Fibroblast of pulmonary artery (primary cell): ENCODE measurements around the gene MAML2.
A peak's percentile ranks its signal among the peaks of the same experiment; 100 is the strongest.

Experiments
- DNase-seq: peaks from one replicate; pipeline ENCODE4 v3.0.0-alpha.2; 2010; ENCODE audit warnings: low read depth
- H3K4me3 ChIP-seq: replicated peaks from 2 replicates; pipeline ENCODE4 v1.5.1; 2011; ENCODE audit warnings: low read depth, mild to moderate bottlenecking, control low read depth, low read length, moderate library complexity
- CTCF ChIP-seq: IDR thresholded peaks from 2 replicates; pipeline ENCODE4 v1.5.1; 2011; ENCODE audit warnings: mild to moderate bottlenecking, control low read depth, low read length, inconsistent platforms; ENCODE audit errors: missing control alignments

Gene MAML2

GRCh38 chr11:96114178-96115064 is 228.6 kb downstream of the MAML2 start:
- DNase-seq, result no peak
- H3K4me3 ChIP-seq, result no peak overlapping the region
- no peak for TF ChIP-seq CTCF

- H3K4me3 ChIP-seq, result no peak overlapping the region
- peak; percentile 75 for DNase-seq
- TF ChIP-seq CTCF, result no peak
Observed at GRCh38 chr11:96113193-96113681, 229.8 kb downstream of the MAML2 start.

GRCh38 chr11:96112192-96113128 is 230.5 kb downstream of the MAML2 start:
- no peak for TF ChIP-seq CTCF
- DNase-seq, result peak; percentile 42
- no peak overlapping the region for H3K4me3 ChIP-seq

GRCh38 chr11:96111308-96111707 is 231.7 kb downstream of the MAML2 start:
- H3K4me3 ChIP-seq, result no peak overlapping the region
- TF ChIP-seq CTCF, result no peak
- DNase-seq, result no peak

GRCh38 chr11:96110302-96110701 is 232.7 kb downstream of the MAML2 start:
- DNase-seq, result no peak
- no peak for TF ChIP-seq CTCF

GRCh38 chr11:96109331-96110030 is 233.5 kb downstream of the MAML2 start:
- no peak for DNase-seq
- TF ChIP-seq CTCF, result no peak
- no peak overlapping the region for H3K4me3 ChIP-seq

More at GRCh38 chr11:96110302-96110701, 232.7 kb downstream of the MAML2 start:
- H3K4me3 ChIP-seq, result no peak overlapping the region
